Fibroblast of skin of left biceps (primary cell): ENCODE results near the gene POU4F2.
"Not testable (repeated sequence)": the region's sequence is repeated elsewhere in the genome, so short reads cannot be mapped to it uniquely, and the experiment has no call there.

Source experiments
- DNase-seq, 2 experiments: peaks; one replicate each; pipeline ENCODE4 v3.0.0-alpha.2; 2013; ENCODE audit warnings: low read depth in 2 of 2

POU4F2 gene

DNA sequence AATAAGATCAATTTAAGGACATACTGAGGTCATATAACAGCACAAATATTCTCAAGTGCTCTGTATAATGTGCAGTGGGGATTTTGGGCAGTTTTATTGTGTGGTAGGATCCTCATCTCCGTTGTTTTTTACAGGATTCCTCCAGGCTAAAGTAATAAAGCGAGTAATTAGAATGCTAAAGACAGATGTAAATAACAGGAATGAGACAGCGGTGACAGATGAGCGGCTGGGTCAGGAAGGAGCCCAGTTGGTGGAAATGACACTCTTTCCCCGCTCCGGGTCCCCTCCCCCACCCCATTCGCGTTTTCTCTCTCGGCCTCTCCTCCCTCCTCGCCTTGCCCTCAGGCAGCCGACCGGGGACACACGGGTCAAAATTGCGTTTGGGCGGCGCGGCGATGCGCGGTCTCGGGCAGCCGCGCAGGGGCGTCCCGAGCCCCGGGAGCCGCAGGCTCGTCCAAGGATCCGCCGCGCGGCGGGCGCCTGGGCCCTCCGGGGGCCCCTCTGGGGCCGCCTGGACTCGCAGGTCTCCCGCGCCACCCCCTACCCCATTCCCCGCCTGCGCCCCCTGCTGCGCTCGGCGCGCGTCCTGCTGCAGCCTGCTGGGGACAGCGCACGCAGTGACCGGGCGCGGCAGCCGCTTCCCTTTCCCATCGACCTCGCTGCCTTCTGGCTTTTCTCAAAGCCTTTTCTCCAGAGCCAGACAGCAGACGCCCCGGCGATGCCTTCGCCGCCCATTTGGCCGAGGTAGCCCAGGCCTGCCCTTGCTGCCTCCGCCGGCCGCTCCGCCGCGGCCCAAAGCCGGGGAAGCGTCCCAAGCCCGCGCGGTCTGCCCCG, 16.2 kb downstream of the POU4F2 start:
- no peak for DNase-seq

- DNase-seq: no peak
These were observed 16.8 kb downstream of the POU4F2 start for GRCh38 chr4:146655521-146655856.

DNA sequence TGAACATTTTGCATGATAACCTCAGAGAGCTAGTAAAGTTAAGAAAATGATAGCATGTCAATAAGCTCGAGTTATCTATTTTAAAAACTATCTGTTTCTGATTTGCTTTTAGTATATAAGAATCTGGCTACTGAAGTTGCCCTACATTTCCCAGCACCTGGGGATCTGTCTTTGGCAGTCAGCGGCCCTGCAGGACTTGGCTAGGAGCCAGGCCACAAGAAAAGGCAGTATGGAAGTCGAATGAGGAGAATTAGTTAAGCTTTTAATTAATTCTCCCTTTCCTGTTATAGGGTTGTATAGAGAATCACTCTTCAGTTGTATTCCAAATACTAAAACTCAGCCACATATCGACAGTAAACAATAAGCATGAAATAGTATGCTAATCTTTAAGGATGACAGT, 22.7 kb downstream of the POU4F2 start:
- no peak for DNase-seq

DNA sequence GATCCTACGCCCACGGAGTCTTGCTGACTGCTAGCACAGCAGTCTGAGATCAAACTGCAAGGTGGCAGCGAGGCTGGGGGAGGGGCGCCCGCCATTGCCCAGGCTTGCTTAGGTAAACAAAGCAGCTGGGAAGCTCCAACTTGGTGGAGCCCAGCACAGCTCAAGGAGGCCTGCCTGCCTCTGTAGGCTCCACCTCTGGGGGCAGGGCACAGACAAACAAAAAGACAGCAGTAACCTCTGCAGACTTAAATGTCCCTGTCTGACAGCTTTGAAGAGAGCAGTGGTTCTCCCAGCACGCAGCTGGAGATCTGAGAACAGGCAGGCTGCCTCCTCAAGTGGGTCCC, 25.2 kb downstream of the POU4F2 start:
- DNase-seq: not testable (repeated sequence)

DNA sequence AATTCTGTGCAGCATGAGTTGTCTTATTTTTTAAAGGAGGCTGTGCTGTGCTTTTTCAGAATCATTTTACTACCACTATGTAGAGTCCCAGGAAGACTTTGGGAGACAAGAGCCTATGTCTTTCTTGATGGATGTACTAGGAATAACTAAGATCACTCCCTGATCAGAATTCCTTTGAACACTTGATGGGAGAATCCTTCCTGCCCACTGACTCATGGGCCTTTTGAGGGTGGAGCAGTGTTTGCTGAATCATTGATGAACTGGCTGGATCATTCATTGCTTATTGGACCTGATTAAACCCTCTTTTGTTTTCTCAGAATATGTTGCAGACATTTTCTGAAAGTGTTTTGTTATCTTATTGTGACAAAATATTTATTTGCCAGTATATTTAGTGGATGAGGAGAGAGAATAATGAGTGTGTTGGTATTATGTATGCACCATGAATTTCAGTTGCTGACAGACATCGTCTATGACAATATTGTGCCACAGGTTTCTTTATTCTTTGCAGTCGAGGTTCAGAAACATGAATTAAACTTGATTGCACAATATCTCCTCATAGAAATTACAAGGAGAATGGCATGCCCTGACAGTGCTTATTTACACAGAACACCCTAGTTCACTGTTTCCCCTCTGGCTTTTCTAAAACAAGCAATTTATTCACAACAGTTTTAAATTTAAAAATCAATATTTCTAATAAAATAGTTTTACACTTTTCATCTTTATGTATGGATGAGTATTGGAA, 36.3 kb downstream of the POU4F2 start:
- no peak for DNase-seq
